Measurements from ENCODE around the gene KDM1A. TPM values are rescaled to one million over a fixed set of nuclear protein-coding genes. Genes with fewer than 3 reads are reported as not detected.

KDM1A gene
- total and polyA plus RNA-seq, 9 of the 15 experiments (the other 6 are each of a cell fraction or from before 2014, with no cell fraction given): 59.2 to 181 (median 168) TPM

GRCh38 chr1:23114424-23115079 lies 95.3 kb downstream of the KDM1A start (continued):
- TF ChIP-seq CUX1 (CRISPR knock-in tag; IDR thresholded peaks at IDR 0.05) (no peak), ZC3H8 (IDR thresholded peaks at IDR 0.05) (no peak), TEAD1 (CRISPR knock-in tag; IDR thresholded peaks at IDR 0.05) (0 out of 4 replicates have a peak, but pooled peaks of 1 of the 2 experiments have one; percentile 29), ZNF592 (IDR thresholded peaks at IDR 0.05) (peak; percentile 10; the same call in 1 of the 2 replicates), ZNF644 (tag; IDR thresholded peaks at IDR 0.05; ENCODE audit: low read depth) (0 out of 2 replicates have a peak, but pooled peaks have one; percentile 21), ZZZ3 (IDR thresholded peaks at IDR 0.05) (no peak), SUPT5H (IDR thresholded peaks at IDR 0.05) (no peak), MNT (conservative IDR thresholded peaks at IDR 0.05) (0 out of 4 replicates have a peak, but pooled peaks of 1 of the 2 experiments have one; percentile 2), TCF15 (CRISPR knock-in tag; IDR thresholded peaks at IDR 0.05) (no peak), BCL6 (CRISPR knock-in tag; IDR thresholded peaks at IDR 0.05) (no peak), HINFP (tag; conservative IDR thresholded peaks at IDR 0.05; ENCODE audit: low read depth) (0 out of 2 replicates have a peak, but pooled peaks have one; percentile 15), SPI1 (IDR thresholded peaks at IDR 0.05; ENCODE audit: borderline replicate concordance, low read depth, low read length) (peak; percentile 52; the same call in 1 of the 2 replicates), THAP7 (CRISPR knock-in tag; IDR thresholded peaks at IDR 0.05) (no peak)

All from K562 (cell line).